Activated naive CD8-positive, alpha-beta T cell treated with anti-CD3 and anti-CD28 coated beads for 36 hours (primary cell): ENCODE measurements around the gene METAP1. TPM values are rescaled to one million over a fixed set of nuclear protein-coding genes. Genes with fewer than 3 reads are reported as not detected.
"Not testable (repeated sequence)": the region's sequence is repeated elsewhere in the genome, so short reads cannot be mapped to it uniquely, and the experiment has no call there.

Experiments
- DNase-seq: peaks from one replicate; pipeline ENCODE4 v3.0.0; 2021
- H3K27ac Mint-ChIP-seq: one replicate; pipeline ENCODE4 v1.8.0; 2022; ENCODE audit warnings: mild to moderate bottlenecking, moderate library complexity, mixed read lengths
- H3K27me3 Mint-ChIP-seq: one replicate; pipeline ENCODE4 v1.8.0; 2022; ENCODE audit warnings: mild to moderate bottlenecking, mixed read lengths
- H3K36me3 Mint-ChIP-seq: one replicate; pipeline ENCODE4 v1.8.0; 2021; ENCODE audit warnings: mild to moderate bottlenecking, mixed read lengths
- H3K4me1 Mint-ChIP-seq: one replicate; pipeline ENCODE4 v1.8.0; 2021; ENCODE audit warnings: mixed read lengths
- H3K4me3 Mint-ChIP-seq: one replicate; pipeline ENCODE4 v1.8.0; 2022; ENCODE audit warnings: mild to moderate bottlenecking, moderate library complexity, mixed read lengths
- H3K9me3 Mint-ChIP-seq: one replicate; pipeline ENCODE4 v1.8.0; 2022; ENCODE audit warnings: mixed read lengths
- total RNA-seq, 2 experiments: library from RNA; stranded (reverse); gene quantifications; one replicate each; pipeline ENCODE4 v1.2.3, GENCODE V29; 2021

METAP1 gene
- total RNA-seq, 2 experiments from 2014 or later, result 68.7 to 71.5 TPM

- no peaks in the 10 kb centered on the region for H3K27me3 Mint-ChIP-seq
- no peak overlapping the region for H3K27ac Mint-ChIP-seq
- no peak overlapping the region for H3K4me3 Mint-ChIP-seq
- peaks cover 1% of the 10 kb centered on the region for H3K9me3 Mint-ChIP-seq
- H3K36me3 Mint-ChIP-seq, result peaks cover 39% of the 10 kb centered on the region
- H3K4me1 Mint-ChIP-seq, result no peaks in the 10 kb centered on the region
- no peak for DNase-seq
Observed at GRCh38 chr4:99061048-99061700, 65.7 kb downstream of the METAP1 start.

DNA sequence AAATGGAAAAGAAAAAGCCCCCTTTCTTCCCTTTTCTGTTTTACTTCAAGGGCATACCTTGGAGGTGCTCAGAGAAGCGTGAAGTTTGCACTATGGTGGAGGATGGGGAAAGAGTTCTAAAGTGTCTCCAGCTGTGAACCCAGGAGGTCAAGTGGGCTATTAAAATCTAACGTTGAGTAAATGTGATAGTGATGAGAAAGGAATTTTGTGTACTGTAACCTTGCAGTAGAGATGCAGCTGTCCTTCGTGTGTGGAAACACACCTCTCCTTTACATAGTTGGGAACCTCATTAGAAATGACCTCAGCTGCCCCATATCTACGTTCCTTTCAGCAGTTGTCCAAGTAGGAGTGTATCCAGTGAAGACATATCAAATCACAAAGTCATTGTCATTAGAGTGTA lies 66.6 kb downstream of the METAP1 start:
- DNase-seq, result no peak
- Mint-ChIP-seq H3K36me3 (peaks cover 43% of the 10 kb centered on the region), H3K9me3 (peaks cover 1% of the 10 kb centered on the region), H3K4me1 (no peaks in the 10 kb centered on the region), H3K27me3 (no peaks in the 10 kb centered on the region), H3K27ac (no peak overlapping the region), H3K4me3 (no peak overlapping the region)

GRCh38 chr4:99065521-99065920 lies 70.0 kb downstream of the METAP1 start:
- H3K4me1 Mint-ChIP-seq, DNase-seq, H3K27me3 Mint-ChIP-seq, H3K4me3 Mint-ChIP-seq, H3K9me3 Mint-ChIP-seq, H3K27ac Mint-ChIP-seq: not testable (repeated sequence)
- peaks cover 43% of the 10 kb centered on the region for H3K36me3 Mint-ChIP-seq

DNA sequence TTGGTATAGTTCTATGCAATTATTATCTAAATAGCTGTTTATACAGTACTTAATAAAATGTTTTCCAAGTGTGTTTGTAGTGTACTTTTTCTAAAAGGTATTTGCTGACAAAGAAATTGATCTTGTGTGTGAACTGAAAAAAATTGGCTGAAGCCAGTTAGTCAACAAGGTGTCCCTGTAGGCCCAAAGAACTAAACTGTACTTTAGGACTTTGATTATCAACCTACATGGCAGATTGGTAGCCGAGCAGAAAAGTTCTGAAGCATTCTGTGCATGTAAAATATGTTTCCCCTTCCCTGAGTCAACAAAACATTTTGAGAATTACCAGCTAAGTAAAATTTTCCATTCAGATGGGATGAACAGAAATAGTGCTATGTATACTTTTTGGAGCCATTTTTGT lies 72.1 kb downstream of the METAP1 start:
- peaks cover 38% of the 10 kb centered on the region for H3K36me3 Mint-ChIP-seq
- no peak overlapping the region for H3K4me3 Mint-ChIP-seq
- DNase-seq, result no peak
- H3K9me3 Mint-ChIP-seq, result peaks cover 1% of the 10 kb centered on the region
- peaks cover 6% of the 10 kb centered on the region for H3K4me1 Mint-ChIP-seq
- H3K27me3 Mint-ChIP-seq, result no peaks in the 10 kb centered on the region
- H3K27ac Mint-ChIP-seq, result no peak overlapping the region

- Mint-ChIP-seq H3K27me3 (no peaks in the 10 kb centered on the region), H3K4me3 (no peak overlapping the region), H3K27ac (no peak overlapping the region), H3K4me1 (peaks cover 6% of the 10 kb centered on the region), H3K9me3 (no peaks in the 10 kb centered on the region), H3K36me3 (peaks cover 21% of the 10 kb centered on the region)
- DNase-seq, result no peak
Observed at GRCh38 chr4:99071159-99071558, 75.6 kb downstream of the METAP1 start.

DNA sequence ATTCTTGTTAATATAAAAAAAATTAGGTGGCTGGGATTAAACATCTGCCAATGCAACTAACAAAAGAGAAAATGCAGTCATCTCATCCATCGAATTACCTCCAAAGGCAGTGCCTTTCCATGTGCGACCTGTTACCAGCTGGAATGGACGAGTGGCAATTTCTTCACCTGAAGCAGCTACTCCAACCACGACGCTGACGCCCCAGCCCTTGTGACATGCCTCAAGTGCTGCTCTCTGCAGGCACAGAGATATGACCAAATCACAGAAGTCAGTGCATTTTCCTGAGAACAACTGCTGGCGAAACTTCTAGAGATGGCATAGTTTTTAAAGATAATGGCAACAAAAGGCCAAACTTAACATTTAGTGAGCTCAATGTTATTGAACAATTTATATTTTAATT lies 79.3 kb downstream of the METAP1 start:
- Mint-ChIP-seq H3K36me3 (peaks cover 19% of the 10 kb centered on the region), H3K9me3 (no peaks in the 10 kb centered on the region), H3K4me1 (peaks cover 5% of the 10 kb centered on the region), H3K27me3 (no peaks in the 10 kb centered on the region), H3K27ac (peak overlapping the region; percentile 29), H3K4me3 (no peak overlapping the region)
- no peak for DNase-seq

DNA sequence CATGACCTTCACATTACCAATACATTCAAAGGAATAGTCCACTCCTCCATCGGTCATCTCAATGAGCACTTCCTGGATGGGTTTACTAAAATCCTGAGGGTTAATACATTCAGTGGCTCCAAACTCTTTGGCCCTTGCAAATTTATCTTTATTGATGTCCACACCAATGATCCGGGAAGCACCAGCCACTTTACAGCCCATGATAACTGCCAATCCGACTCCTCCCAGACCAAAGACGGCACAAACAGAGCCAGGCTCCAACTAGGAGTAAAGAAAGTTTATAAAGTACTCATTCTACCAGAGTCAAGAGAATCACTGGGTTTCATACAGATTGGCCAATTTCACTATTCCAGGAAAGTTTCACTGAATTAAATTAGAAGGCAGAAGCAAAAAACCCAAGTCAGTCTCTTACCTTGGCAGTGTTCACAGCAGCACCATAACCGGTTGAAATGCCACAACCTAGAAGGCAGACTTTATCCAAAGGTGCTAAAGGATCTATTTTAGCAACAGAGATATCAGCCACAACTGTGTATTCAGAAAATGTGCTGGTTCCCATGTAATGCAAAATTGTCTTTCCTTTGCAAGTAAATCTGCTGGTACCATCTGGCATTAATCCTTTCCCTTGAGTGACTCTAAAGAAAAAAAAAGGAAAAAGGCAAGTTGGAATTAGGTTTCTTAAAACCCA lies 80.9 kb downstream of the METAP1 start:
- DNase-seq, result no peak
- Mint-ChIP-seq H3K4me3 (no peak overlapping the region), H3K9me3 (no peaks in the 10 kb centered on the region), H3K4me1 (peaks cover 5% of the 10 kb centered on the region), H3K36me3 (peaks cover 21% of the 10 kb centered on the region), H3K27me3 (no peaks in the 10 kb centered on the region), H3K27ac (peak overlapping the region; percentile 3)

DNA sequence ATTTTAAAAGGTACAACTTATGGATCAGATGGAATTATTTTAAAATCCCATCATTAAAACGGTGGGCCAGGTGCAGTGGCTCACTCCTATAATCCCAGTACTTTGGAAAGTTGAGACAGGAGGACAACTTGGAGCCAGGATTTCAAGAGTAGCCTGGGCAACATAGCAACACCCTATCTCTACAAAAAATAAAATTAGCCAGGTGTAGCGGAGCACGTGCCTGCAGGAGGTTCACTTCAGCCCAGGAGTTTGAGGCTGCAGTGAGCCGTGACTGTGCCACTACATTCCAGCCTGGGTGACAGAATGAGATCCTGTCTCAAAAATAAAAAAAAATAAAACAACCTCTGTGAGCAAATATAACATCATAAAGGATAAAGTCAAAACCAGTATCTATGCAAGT lies 81.7 kb downstream of the METAP1 start:
- peaks cover 21% of the 10 kb centered on the region for H3K36me3 Mint-ChIP-seq
- no peaks in the 10 kb centered on the region for H3K27me3 Mint-ChIP-seq
- no peak overlapping the region for H3K4me3 Mint-ChIP-seq
- H3K9me3 Mint-ChIP-seq, result no peaks in the 10 kb centered on the region
- peaks cover 6% of the 10 kb centered on the region for H3K4me1 Mint-ChIP-seq
- no peak overlapping the region for H3K27ac Mint-ChIP-seq
- no peak for DNase-seq

- no peaks in the 10 kb centered on the region for H3K27me3 Mint-ChIP-seq
- no peak overlapping the region for H3K27ac Mint-ChIP-seq
- no peak overlapping the region for H3K4me3 Mint-ChIP-seq
- H3K36me3 Mint-ChIP-seq, result peaks cover 21% of the 10 kb centered on the region
- no peak for DNase-seq
- H3K4me1 Mint-ChIP-seq, result peaks cover 6% of the 10 kb centered on the region
- no peaks in the 10 kb centered on the region for H3K9me3 Mint-ChIP-seq
Observed at GRCh38 chr4:99078336-99078735, 82.8 kb downstream of the METAP1 start.

GRCh38 chr4:99078931-99079624 lies 83.6 kb downstream of the METAP1 start:
- Mint-ChIP-seq H3K9me3 (no peaks in the 10 kb centered on the region), H3K4me3 (no peak overlapping the region), H3K27me3 (no peaks in the 10 kb centered on the region), H3K27ac (no peak overlapping the region), H3K36me3 (peaks cover 21% of the 10 kb centered on the region), H3K4me1 (peaks cover 6% of the 10 kb centered on the region)
- no peak for DNase-seq

DNA sequence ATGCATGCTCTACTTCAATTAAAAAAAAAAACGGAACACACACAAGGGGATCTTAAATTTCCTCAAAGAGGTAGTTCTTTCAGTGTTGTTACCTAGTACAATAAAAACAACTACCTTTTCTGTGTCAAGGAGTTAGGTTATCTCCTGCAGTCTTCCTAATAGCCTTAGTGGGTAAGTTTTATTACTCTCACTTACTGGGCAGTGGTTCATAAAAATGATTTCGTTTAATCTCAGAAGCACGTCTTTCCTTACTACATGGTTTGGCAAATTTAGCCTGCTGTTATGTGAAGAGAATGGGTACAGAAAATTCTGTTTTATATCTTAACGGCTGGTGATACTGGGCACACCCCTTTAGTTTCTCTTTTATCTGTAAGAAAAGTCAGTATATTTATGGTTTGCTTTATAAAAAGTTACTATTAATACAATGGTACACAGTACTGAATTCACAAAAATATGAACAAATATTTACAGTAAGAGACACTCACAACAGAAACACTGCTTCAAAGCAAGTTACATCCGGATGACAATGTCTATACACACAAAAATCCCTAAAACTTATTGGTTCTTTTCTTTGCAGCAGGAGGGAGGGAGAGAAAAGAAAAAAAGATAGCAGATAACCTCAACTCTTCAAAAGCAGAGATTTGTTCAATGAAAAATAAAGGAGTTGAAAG lies 84.2 kb downstream of the METAP1 start:
- no peak overlapping the region for H3K4me3 Mint-ChIP-seq
- no peak overlapping the region for H3K27ac Mint-ChIP-seq
- H3K36me3 Mint-ChIP-seq, result peaks cover 24% of the 10 kb centered on the region
- no peaks in the 10 kb centered on the region for H3K9me3 Mint-ChIP-seq
- H3K4me1 Mint-ChIP-seq, result peaks cover 6% of the 10 kb centered on the region
- H3K27me3 Mint-ChIP-seq, result no peaks in the 10 kb centered on the region
- no peak for DNase-seq

DNA sequence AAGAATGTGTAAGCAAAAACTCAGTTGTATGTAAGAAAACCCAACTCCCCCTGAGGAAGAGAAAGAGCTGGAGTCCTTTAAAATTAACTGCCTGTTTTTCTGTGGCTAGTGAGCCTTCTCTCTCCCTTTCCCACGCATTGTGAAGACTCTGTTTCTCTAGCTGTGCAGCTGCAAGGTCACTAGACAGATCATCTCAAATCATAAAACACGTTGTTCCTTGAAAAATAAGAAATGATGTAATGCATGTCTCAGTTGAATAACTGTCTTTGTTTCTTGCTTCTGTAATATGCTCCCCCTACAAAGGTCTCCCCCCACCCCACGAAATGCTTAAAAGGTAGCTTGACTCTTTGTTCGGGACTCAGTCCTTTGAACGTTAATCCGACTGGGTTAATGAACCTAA lies 85.3 kb downstream of the METAP1 start:
- H3K27me3 Mint-ChIP-seq, H3K4me3 Mint-ChIP-seq, H3K27ac Mint-ChIP-seq, DNase-seq, H3K9me3 Mint-ChIP-seq: not testable (repeated sequence)
- Mint-ChIP-seq H3K4me1 (peaks cover 12% of the 10 kb centered on the region), H3K36me3 (peaks cover 29% of the 10 kb centered on the region)

- Mint-ChIP-seq H3K27ac (no peak overlapping the region), H3K4me3 (no peak overlapping the region), H3K36me3 (peaks cover 31% of the 10 kb centered on the region), H3K27me3 (no peaks in the 10 kb centered on the region), H3K4me1 (peaks cover 19% of the 10 kb centered on the region), H3K9me3 (no peaks in the 10 kb centered on the region)
- no peak for DNase-seq
Observed at GRCh38 chr4:99082192-99082591, 86.7 kb downstream of the METAP1 start.

GRCh38 chr4:99084595-99084994 lies 89.1 kb downstream of the METAP1 start:
- DNase-seq, result no peak
- no peak overlapping the region for H3K27ac Mint-ChIP-seq
- no peak overlapping the region for H3K4me3 Mint-ChIP-seq
- H3K27me3 Mint-ChIP-seq, result no peaks in the 10 kb centered on the region
- H3K36me3 Mint-ChIP-seq, result peaks cover 27% of the 10 kb centered on the region
- no peaks in the 10 kb centered on the region for H3K9me3 Mint-ChIP-seq
- H3K4me1 Mint-ChIP-seq, result peaks cover 23% of the 10 kb centered on the region

DNA sequence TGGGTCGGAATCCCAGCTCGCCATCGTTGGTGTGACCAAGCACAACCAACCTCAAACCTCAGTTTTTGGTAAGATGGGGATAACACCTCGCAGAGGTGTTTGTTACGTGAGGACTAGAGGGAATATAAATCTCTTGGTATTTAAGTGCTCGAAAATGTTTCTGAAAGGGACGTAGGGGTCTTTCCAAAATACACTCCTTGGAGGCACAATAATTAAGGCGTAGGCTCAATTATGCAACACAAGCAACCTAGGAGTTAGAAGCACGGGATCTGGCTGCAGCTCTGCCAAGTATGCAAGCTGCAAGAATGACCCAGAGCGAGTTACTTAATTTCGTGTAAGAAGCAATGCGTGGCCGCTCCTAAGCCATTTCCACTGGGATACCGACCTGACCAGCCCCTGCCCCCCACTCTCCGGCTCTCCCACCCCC lies 92.5 kb downstream of the METAP1 start:
- Mint-ChIP-seq H3K27me3 (no peaks in the 10 kb centered on the region), H3K9me3 (peaks cover 9% of the 10 kb centered on the region), H3K36me3 (peaks cover 39% of the 10 kb centered on the region), H3K4me3 (peak overlapping the region; percentile 99), H3K4me1 (peaks cover 35% of the 10 kb centered on the region), H3K27ac (peak overlapping the region; percentile 97)
- DNase-seq, result peak; percentile 7
